Astrocyte (in vitro differentiated cells and primary cell): Measurements from ENCODE around the gene GARIN5B. TPM values are rescaled to one million over a fixed set of nuclear protein-coding genes. Genes with fewer than 3 reads are reported as not detected.

Experiments
- DNase-seq: peaks from one replicate; pipeline ENCODE4 v3.0.0-alpha.2; 2010; ENCODE audit warnings: low read depth
- FAIRE-seq: peaks from 2 replicates; lab custom pipeline; 2011; peaks lifted over from hg19 to GRCh38; lab: Jason Lieb, UNC
- H2AFZ ChIP-seq: 2 replicates; pipeline ENCODE4 v1.6.0; 2012; ENCODE audit warnings: low read depth, low read length, inconsistent platforms
- H3K27ac ChIP-seq: 2 replicates; pipeline ENCODE4 v1.5.1; 2011; ENCODE audit warnings: low read depth, low read length, inconsistent platforms
- H3K27me3 ChIP-seq: 2 replicates; pipeline ENCODE4 v1.6.0; 2011; ENCODE audit warnings: low read length, inconsistent platforms; ENCODE audit not compliant: insufficient read depth
- H3K36me3 ChIP-seq: 2 replicates; pipeline ENCODE4 v1.5.1; 2011; ENCODE audit warnings: low read length, inconsistent platforms; ENCODE audit not compliant: insufficient read depth
- H3K4me1 ChIP-seq: 2 replicates; pipeline ENCODE4 v1.5.1; 2011; ENCODE audit warnings: low read length, inconsistent platforms; ENCODE audit not compliant: insufficient read depth
- H3K4me2 ChIP-seq: 2 replicates; pipeline ENCODE4 v1.6.0; 2012; ENCODE audit warnings: low read length, inconsistent platforms
- H3K4me3 ChIP-seq: 2 replicates; pipeline ENCODE4 v1.5.1; 2011; ENCODE audit warnings: low read depth, mild to moderate bottlenecking, low read length, inconsistent platforms; ENCODE audit not compliant: insufficient read depth
- H3K79me2 ChIP-seq: 2 replicates; pipeline ENCODE4 v1.6.0; 2012; ENCODE audit warnings: mild to moderate bottlenecking, low read length, inconsistent platforms; ENCODE audit not compliant: insufficient read depth
- H3K9ac ChIP-seq: 2 replicates; pipeline ENCODE4 v1.6.0; 2012; ENCODE audit warnings: mild to moderate bottlenecking, low read length, inconsistent platforms
- H3K9me3 ChIP-seq: 2 replicates; pipeline ENCODE4 v1.5.1; 2012; ENCODE audit warnings: low read depth, mild to moderate bottlenecking, low read length, inconsistent platforms; ENCODE audit not compliant: insufficient read depth
- H4K20me1 ChIP-seq: 2 replicates; pipeline ENCODE4 v1.6.0; 2012; ENCODE audit warnings: low read length, inconsistent platforms; ENCODE audit not compliant: insufficient read depth
- H3K27ac Mint-ChIP-seq: one replicate; pipeline ENCODE4 v1.8.0; 2021; ENCODE audit warnings: mild to moderate bottlenecking, mixed read lengths; ENCODE audit not compliant: unreplicated experiment
- H3K27me3 Mint-ChIP-seq: one replicate; pipeline ENCODE4 v1.8.0; 2021; ENCODE audit warnings: low read depth, mixed read lengths; ENCODE audit not compliant: unreplicated experiment
- H3K36me3 Mint-ChIP-seq: one replicate; pipeline ENCODE4 v1.8.0; 2021; ENCODE audit warnings: low read depth, mixed read lengths; ENCODE audit not compliant: unreplicated experiment
- H3K4me1 Mint-ChIP-seq: one replicate; pipeline ENCODE4 v1.8.0; 2021; ENCODE audit warnings: low read depth, mixed read lengths; ENCODE audit not compliant: unreplicated experiment
- H3K4me3 Mint-ChIP-seq: one replicate; pipeline ENCODE4 v1.8.0; 2021; ENCODE audit warnings: mild to moderate bottlenecking, moderate library complexity, mixed read lengths; ENCODE audit not compliant: unreplicated experiment
- H3K9me3 Mint-ChIP-seq: one replicate; pipeline ENCODE4 v1.8.0; 2021; ENCODE audit warnings: mild to moderate bottlenecking, mixed read lengths; ENCODE audit not compliant: unreplicated experiment
- EZH2 ChIP-seq: IDR thresholded peaks from 2 replicates; pipeline ENCODE4 v1.6.1; 2012; ENCODE audit warnings: mild to moderate bottlenecking, low read length, inconsistent platforms; ENCODE audit not compliant: insufficient read depth
- total RNA-seq: library from RNA; stranded (reverse); gene quantifications from 2 replicates; pipeline ENCODE4 v1.2.1, GENCODE V29; 2021
- TF ChIP-seq, protein P1 (sequence below): IDR thresholded peaks from 2 replicates; pipeline ENCODE4 v1.5.1; 2011; ENCODE audit warnings: low read depth, mild to moderate bottlenecking, inconsistent platforms, low read length, moderate library complexity; ENCODE audit not compliant: insufficient read depth

Gene GARIN5B
- total RNA-seq, 1 donor from 2014 or later: 0.20 TPM

DNA sequence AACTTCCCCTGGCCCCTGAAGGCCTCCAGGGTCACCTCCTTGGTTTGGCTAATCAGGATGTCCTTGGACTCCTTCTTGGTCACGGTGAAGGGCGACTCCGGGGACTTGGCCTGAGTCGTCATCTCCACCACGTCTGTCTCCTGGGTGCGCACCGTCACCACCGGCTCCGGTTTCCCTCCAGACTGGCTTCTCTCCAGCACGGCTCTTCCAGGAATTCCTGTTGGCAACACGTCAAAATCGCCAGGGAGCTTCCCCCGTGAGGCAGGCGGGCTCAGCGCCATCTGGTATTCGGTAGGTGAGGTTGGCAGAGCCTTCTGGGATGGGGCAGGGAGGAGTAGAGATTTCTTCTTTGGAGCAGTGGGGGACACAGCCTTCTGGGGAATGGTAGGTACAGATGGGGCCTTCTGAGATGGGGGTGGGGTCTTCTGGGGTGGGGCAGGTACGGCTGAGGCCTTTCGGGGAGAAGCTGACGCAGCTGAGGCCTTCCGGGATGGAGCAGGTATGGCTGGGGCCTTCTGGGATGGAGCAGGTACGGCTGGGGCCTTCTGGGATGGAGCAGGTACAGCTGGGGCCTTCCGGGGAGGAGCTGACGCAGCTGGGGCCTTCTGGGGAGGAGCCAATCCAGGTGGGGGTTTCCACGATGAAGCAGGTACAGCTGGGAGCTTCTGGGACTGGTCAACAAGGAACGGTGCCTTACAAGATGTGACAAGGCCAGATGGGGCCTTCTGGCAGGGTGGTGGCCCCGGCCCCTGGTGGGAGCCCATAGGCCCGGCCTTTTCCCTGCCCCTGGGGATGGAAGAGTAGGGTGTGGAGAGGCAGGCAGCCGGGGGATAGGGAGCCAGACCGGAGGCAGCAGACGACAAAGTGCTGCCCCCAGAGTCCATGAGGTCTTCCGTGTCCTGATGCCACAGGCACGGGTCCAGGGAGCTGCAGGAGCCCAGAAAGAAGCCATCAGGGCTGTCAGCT, 3.8 kb downstream of the GARIN5B start:
- Histone ChIP-seq H3K36me3 (no peaks in the 10 kb centered on the region), H3K9me3 (no peaks in the 10 kb centered on the region), H3K27me3 (peaks cover 6% of the 10 kb centered on the region), H3K4me3 (no peak overlapping the region), H3K4me2 (no peak overlapping the region), H2AFZ (no peak overlapping the region), H3K4me1 (peaks cover 3% of the 10 kb centered on the region), H4K20me1 (peaks cover 9% of the 10 kb centered on the region), H3K9ac (no peak overlapping the region), H3K79me2 (no peaks in the 10 kb centered on the region), H3K27ac (no peak overlapping the region)
- Mint-ChIP-seq H3K9me3 (peaks cover 3% of the 10 kb centered on the region), H3K4me1 (peaks cover 3% of the 10 kb centered on the region), H3K27ac (no peak overlapping the region), H3K36me3 (no peaks in the 10 kb centered on the region), H3K27me3 (peaks cover 31% of the 10 kb centered on the region), H3K4me3 (no peak overlapping the region)
- no peak for TF ChIP-seq EZH2
- TF ChIP-seq, protein P1, sequence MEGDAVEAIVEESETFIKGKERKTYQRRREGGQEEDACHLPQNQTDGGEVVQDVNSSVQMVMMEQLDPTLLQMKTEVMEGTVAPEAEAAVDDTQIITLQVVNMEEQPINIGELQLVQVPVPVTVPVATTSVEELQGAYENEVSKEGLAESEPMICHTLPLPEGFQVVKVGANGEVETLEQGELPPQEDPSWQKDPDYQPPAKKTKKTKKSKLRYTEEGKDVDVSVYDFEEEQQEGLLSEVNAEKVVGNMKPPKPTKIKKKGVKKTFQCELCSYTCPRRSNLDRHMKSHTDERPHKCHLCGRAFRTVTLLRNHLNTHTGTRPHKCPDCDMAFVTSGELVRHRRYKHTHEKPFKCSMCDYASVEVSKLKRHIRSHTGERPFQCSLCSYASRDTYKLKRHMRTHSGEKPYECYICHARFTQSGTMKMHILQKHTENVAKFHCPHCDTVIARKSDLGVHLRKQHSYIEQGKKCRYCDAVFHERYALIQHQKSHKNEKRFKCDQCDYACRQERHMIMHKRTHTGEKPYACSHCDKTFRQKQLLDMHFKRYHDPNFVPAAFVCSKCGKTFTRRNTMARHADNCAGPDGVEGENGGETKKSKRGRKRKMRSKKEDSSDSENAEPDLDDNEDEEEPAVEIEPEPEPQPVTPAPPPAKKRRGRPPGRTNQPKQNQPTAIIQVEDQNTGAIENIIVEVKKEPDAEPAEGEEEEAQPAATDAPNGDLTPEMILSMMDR: no peak
- no peak for DNase-seq
- FAIRE-seq: no peak

DNA sequence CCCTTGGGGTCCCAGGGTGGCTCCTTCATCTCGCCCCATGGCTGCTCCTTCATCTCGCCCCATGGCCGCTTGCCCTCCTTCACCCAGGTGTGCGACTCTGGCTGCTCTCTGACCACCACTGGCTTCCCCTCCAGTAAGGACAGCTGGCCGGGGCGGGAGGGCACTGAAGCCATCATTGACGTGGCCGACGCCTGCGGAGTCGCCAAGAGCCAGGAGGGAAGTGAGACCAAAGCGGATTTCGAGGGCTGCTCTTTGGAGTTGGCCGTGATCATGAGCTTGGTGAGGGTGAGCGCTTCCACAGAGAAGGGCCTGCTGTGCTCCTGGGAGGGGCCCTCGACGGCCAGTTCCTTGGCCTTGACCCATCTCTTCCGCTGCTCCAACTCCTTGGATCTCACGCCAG, 4.6 kb downstream of the GARIN5B start:
- peaks cover 6% of the 10 kb centered on the region for H3K27me3 ChIP-seq
- H3K9me3 ChIP-seq: no peaks in the 10 kb centered on the region
- H3K27me3 Mint-ChIP-seq: peaks cover 35% of the 10 kb centered on the region
- FAIRE-seq (no peak), DNase-seq (no peak)
- H3K27ac ChIP-seq: no peak overlapping the region
- H3K4me1 Mint-ChIP-seq: peaks cover under 1% of the 10 kb centered on the region
- no peak overlapping the region for H3K27ac Mint-ChIP-seq
- no peak overlapping the region for H3K4me2 ChIP-seq
- H3K9ac ChIP-seq: no peak overlapping the region
- no peak overlapping the region for H3K4me3 ChIP-seq
- TF ChIP-seq EZH2: no peak
- TF ChIP-seq, protein P1: no peak
- no peaks in the 10 kb centered on the region for H3K36me3 ChIP-seq
- H2AFZ ChIP-seq: no peak overlapping the region
- no peak overlapping the region for H3K4me3 Mint-ChIP-seq
- H4K20me1 ChIP-seq: peaks cover 6% of the 10 kb centered on the region
- H3K4me1 ChIP-seq: peaks cover 6% of the 10 kb centered on the region
- H3K9me3 Mint-ChIP-seq: peaks cover 3% of the 10 kb centered on the region
- H3K79me2 ChIP-seq: no peaks in the 10 kb centered on the region
- no peaks in the 10 kb centered on the region for H3K36me3 Mint-ChIP-seq
